DMS53 (cell line): Measurements from ENCODE around the gene MIER3.

ENCODE experiments used
- DNase-seq: peaks from one replicate; lab custom pipeline; 2025; lab: John Stamatoyannopoulos, UW

MIER3 gene

DNA sequence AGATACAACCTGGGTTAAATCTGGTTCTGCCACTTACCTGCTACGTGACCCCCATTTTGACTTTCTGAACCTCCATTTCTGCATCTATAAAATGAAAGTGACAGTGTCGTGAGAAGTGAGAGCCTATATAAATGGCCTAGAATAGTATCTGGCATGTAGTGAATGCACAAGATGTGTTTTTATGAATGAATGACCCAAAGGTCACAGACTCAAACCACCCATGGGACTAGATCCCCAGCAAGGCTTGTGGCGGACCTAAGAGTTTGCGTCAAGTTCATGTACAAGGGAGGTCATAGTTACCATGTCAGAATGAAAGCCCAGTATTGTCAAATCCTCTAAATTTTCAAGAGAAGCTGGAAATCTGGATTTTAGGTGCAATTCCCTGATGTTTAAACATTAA lies 53.7 kb downstream of the MIER3 start:
- no peak for DNase-seq

- DNase-seq, result no peak
Observed at GRCh38 chr5:56896763-56897162, 55.2 kb downstream of the MIER3 start.

DNA sequence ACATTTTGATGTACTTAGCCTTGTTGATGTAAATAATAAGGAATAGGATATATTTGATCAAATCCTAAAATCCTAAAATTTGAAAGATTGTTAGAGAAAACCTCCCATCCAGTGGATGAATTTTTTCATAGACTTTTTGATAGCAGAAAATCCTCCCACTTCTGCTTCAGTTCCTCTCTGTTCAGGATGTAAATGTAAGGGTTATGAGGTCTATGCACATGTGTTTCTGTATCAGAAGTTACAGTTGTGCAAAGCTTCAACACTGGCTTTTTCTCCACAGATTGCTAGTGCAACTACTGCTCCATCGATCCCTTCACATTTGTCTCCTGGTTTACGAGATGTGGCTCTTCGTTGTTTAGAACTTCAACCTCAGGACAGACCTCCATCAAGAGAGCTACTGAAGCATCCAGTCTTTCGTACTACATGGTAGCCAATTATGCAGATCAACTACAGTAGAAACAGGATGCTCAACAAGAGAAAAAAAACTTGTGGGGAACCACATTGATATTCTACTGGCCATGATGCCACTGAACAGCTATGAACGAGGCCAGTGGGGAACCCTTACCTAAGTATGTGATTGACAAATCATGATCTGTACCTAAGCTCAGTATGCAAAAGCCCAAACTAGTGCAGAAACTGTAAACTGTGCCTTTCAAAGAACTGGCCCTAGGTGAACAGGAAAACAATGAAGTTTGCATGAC lies 58.5 kb downstream of the MIER3 start:
- no peak for DNase-seq

- no peak for DNase-seq
Observed at GRCh38 chr5:56881571-56881970, 70.4 kb downstream of the MIER3 start.

DNA sequence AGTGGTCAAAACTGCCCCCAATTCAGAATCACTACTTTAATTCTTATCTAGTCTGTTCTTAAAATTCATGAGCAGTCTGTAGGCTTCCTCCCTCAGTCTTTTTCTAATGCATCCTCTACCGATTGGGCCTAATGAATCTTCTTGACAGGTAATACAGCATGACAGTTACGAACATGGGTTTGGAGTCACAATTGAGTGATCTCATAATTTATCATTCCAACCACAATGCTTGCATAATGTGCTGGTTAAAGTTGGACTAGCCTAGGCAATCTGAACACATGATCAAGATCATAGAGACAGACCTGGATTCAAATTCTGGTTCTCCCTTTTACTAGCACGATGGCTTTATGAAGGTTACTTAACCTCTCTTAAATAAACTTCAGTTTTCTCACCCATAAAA lies 75.6 kb downstream of the MIER3 start:
- no peak for DNase-seq

- no peak for DNase-seq
Observed at GRCh38 chr5:56873056-56873455, 78.9 kb downstream of the MIER3 start.

DNA sequence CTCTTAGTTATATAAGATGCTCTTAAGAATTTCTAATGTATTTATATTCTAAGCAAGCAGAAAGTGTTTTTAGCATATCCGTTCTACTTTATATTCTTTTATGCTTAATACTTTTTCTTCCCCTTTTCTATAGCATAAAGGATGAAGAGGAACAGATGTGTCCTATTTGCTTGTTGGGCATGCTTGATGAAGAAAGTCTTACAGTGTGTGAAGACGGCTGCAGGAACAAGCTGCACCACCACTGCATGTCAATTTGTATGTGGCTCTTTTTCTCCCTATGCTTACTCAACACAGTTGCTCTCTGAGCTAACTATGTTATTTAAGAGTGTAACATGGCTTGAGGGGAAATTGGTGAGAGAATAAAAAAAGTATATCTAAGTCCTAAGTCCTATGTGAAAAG lies 80.1 kb downstream of the MIER3 start:
- DNase-seq, result no peak
